H1 (cell line): ENCODE data around the gene SPSB2. TPM values are rescaled to one million over a fixed set of nuclear protein-coding genes. Genes with fewer than 3 reads are reported as not detected.
"Not testable (repeated sequence)": the region's sequence is repeated elsewhere in the genome, so short reads cannot be mapped to it uniquely, and the experiment has no call there.

Experiments used
- CTCF ChIA-PET: fragments of 300-600 bp; sonication (Branson Sonifier 250); formaldehyde crosslinking; loops from one replicate; lab custom pipeline; 2021; ENCODE audit not compliant: partially characterized antibody; lab: Charles Lee
- POLR2A ChIA-PET: fragments of 300-600 bp; sonication (Branson Sonifier 250); formaldehyde crosslinking; loops from one replicate; lab custom pipeline; 2021; ENCODE audit warnings: inconsistent platforms; ENCODE audit not compliant: partially characterized antibody; lab: Charles Lee
- DNase-seq, 2 experiments: peaks; one replicate each; pipeline versions ENCODE4 v3.0.0 to v3.0.0-alpha.2; 2010 to 2022; ENCODE audit warnings: low spot score in 2 of 2, low read depth in 1 of 2, mixed read lengths in 1 of 2
- FAIRE-seq: peaks from 2 replicates; lab custom pipeline; 2011; peaks lifted over from hg19 to GRCh38; lab: Jason Lieb, UNC
- H2AFZ ChIP-seq: 2 replicates; pipeline ENCODE4 v1.8.1; 2012; ENCODE audit warnings: low read length, inconsistent platforms
- H2AK5ac ChIP-seq: 2 replicates; pipeline ENCODE4 v1.6.1; 2013; ENCODE audit warnings: low read depth, low read length
- H2BK120ac ChIP-seq: replicated peaks from 2 replicates; pipeline ENCODE3; 2013; ENCODE audit warnings: low read depth, low read length, inconsistent platforms
- H2BK12ac ChIP-seq: 2 replicates; pipeline ENCODE4 v1.6.1; 2013; ENCODE audit warnings: low read depth, low read length
- H2BK15ac ChIP-seq: 2 replicates; pipeline ENCODE4 v1.6.1; 2013; ENCODE audit warnings: low read length
- H2BK20ac ChIP-seq: 2 replicates; pipeline ENCODE4 v1.6.1; 2013; ENCODE audit warnings: low read length
- H2BK5ac ChIP-seq: 2 replicates; pipeline ENCODE4 v1.6.1; 2013; ENCODE audit warnings: low read depth, low read length
- H3K14ac ChIP-seq: 2 replicates; pipeline ENCODE4 v1.6.1; 2013; ENCODE audit warnings: inconsistent platforms; ENCODE audit not compliant: insufficient read length
- H3K18ac ChIP-seq: 2 replicates; pipeline ENCODE4 v1.6.1; 2013; ENCODE audit warnings: low read length; ENCODE audit errors: extremely low read depth
- H3K23ac ChIP-seq: 2 replicates; pipeline ENCODE4 v1.6.1; 2013; ENCODE audit warnings: inconsistent platforms; ENCODE audit not compliant: insufficient read length
- H3K23me2 ChIP-seq: 2 replicates; pipeline ENCODE4 v1.6.1; 2013; ENCODE audit warnings: low read depth, low read length
- H3K27ac ChIP-seq: 2 replicates; pipeline ENCODE4 v1.6.1; 2011; ENCODE audit warnings: low read depth, low read length, inconsistent platforms
- H3K27me3 ChIP-seq, 4 experiments: replicated peaks in 1 of 4; 1 replicate in 1 of 4; 2 replicates in 3 of 4; pipeline versions ENCODE4 v1.6.1 to v1.8.1; 2011 to 2013; ENCODE audit warnings: low read length in 3 of 4, mild to moderate bottlenecking in 3 of 4, inconsistent platforms in 2 of 4, mixed read lengths in 2 of 4, moderate library complexity in 1 of 4; ENCODE audit not compliant: control insufficient read depth in 3 of 4, insufficient read depth in 3 of 4; ENCODE audit errors: extremely low read depth in 1 of 4
- H3K36me3 ChIP-seq, 4 experiments: 2 replicates each; pipeline versions ENCODE4 v1.6.1 to v1.8.1; 2011 to 2013; ENCODE audit warnings: mild to moderate bottlenecking in 4 of 4, low read length in 3 of 4, moderate library complexity in 2 of 4, control low read depth in 1 of 4, inconsistent platforms in 1 of 4; ENCODE audit not compliant: insufficient read depth in 4 of 4, control insufficient read depth in 2 of 4
- H3K4ac ChIP-seq: replicated peaks from 2 replicates; pipeline ENCODE3; 2013; ENCODE audit warnings: low read length, low read depth, mixed read lengths, inconsistent platforms; ENCODE audit not compliant: insufficient read length
- H3K4me1 ChIP-seq, 4 experiments: replicated peaks in 1 of 4; 1 replicate in 1 of 4; 2 replicates in 3 of 4; pipeline versions ENCODE4 v1.6.1 to v1.8.1; 2011 to 2013; ENCODE audit warnings: low read length in 3 of 4, inconsistent platforms in 2 of 4, mixed read lengths in 1 of 4; ENCODE audit not compliant: insufficient read depth in 4 of 4, control insufficient read depth in 3 of 4
- H3K4me2 ChIP-seq, 2 experiments: 2 replicates each; pipeline versions ENCODE4 v1.6.1 to v1.8.1; 2011 to 2013; ENCODE audit warnings: low read depth in 2 of 2, low read length in 2 of 2, control low read depth in 1 of 2, inconsistent platforms in 1 of 2, mild to moderate bottlenecking in 1 of 2; ENCODE audit not compliant: insufficient read depth in 1 of 2
- H3K4me3 ChIP-seq, 4 experiments: fragments of 200-600, 300-600 bp in 1 of 4; sonication (generic), shearing (Covaris generic), sonication (Bioruptor Twin) in 1 of 4; 2 replicates each; pipeline versions ENCODE4 v1.5.1 to v1.8.1; 2011 to 2016; ENCODE audit warnings: low read length in 4 of 4, low read depth in 3 of 4, control low read depth in 2 of 4, inconsistent platforms in 2 of 4, mild to moderate bottlenecking in 2 of 4, mixed read lengths in 1 of 4, moderate library complexity in 1 of 4; ENCODE audit not compliant: insufficient read depth in 2 of 4; ENCODE audit errors: extremely low read depth in 1 of 4
- H3K56ac ChIP-seq: replicated peaks from 2 replicates; pipeline ENCODE3; 2013; ENCODE audit warnings: low read depth, mild to moderate bottlenecking, mixed read lengths, low read length, inconsistent platforms; ENCODE audit not compliant: insufficient read length
- H3K79me1 ChIP-seq: 2 replicates; pipeline ENCODE4 v1.6.1; 2013; ENCODE audit warnings: low read depth, low read length, control low read depth
- H3K79me2 ChIP-seq, 2 experiments: 2 replicates each; pipeline versions ENCODE4 v1.6.1 to v1.8.1; 2012 to 2013; ENCODE audit warnings: low read length in 2 of 2, mild to moderate bottlenecking in 2 of 2, inconsistent platforms in 1 of 2; ENCODE audit not compliant: insufficient read depth in 2 of 2, control insufficient read depth in 1 of 2
- H3K9ac ChIP-seq, 4 experiments: replicated peaks in 1 of 4; 1 replicate in 1 of 4; 2 replicates in 3 of 4; pipeline versions ENCODE4 v1.6.1 to v1.8.1; 2011 to 2013; ENCODE audit warnings: low read depth in 3 of 4, low read length in 3 of 4, control low read depth in 2 of 4, mild to moderate bottlenecking in 2 of 4, moderate library complexity in 2 of 4, inconsistent platforms in 1 of 4; ENCODE audit errors: extremely low read depth in 1 of 4
- H3K9me3 ChIP-seq, 2 experiments: 2 replicates each; pipeline versions ENCODE4 v1.6.1 to v1.8.1; 2012 to 2013; ENCODE audit warnings: mild to moderate bottlenecking in 2 of 2, moderate library complexity in 2 of 2, control low read depth in 1 of 2, inconsistent platforms in 1 of 2, low read depth in 1 of 2, low read length in 1 of 2, mixed read lengths in 1 of 2; ENCODE audit not compliant: insufficient read depth in 2 of 2
- H4K20me1 ChIP-seq, 2 experiments: replicated peaks in 1 of 2; 2 replicates each; pipeline versions ENCODE3 to v1.8.1; 2011 to 2013; ENCODE audit warnings: inconsistent platforms in 2 of 2, low read length in 2 of 2, mild to moderate bottlenecking in 1 of 2; ENCODE audit not compliant: insufficient read depth in 2 of 2, control insufficient read depth in 1 of 2
- H4K5ac ChIP-seq: 2 replicates; pipeline ENCODE4 v1.6.1; 2013; ENCODE audit warnings: low read length, low read depth, mixed read lengths, inconsistent platforms; ENCODE audit not compliant: insufficient read length
- H4K8ac ChIP-seq: 2 replicates; pipeline ENCODE4 v1.8.0; 2013; ENCODE audit warnings: mild to moderate bottlenecking, moderate library complexity, low read length, inconsistent platforms; ENCODE audit not compliant: insufficient read depth; ENCODE audit errors: extremely low read depth
- H4K91ac ChIP-seq: replicated peaks from 2 replicates; pipeline ENCODE3; 2013; ENCODE audit warnings: low read length, mixed read lengths, inconsistent platforms; ENCODE audit not compliant: insufficient read length
- CEBPB ChIP-seq: IDR thresholded peaks from 2 replicates; pipeline ENCODE4 v1.6.1; 2012; ENCODE audit warnings: low read depth, low read length
- WGBS, 2 experiments: shearing (Covaris generic) in 1 of 2; methylation state at CpG; one replicate each; pipeline versions ENCODE4 v1.1.6 to v1.1.7; 2013 to 2015; ENCODE audit warnings: low lambda C conversion rate in 2 of 2, mixed read lengths in 2 of 2, inconsistent platforms in 1 of 2, low coverage in 1 of 2, missing lambda C conversion rate in 1 of 2; ENCODE audit not compliant: insufficient replicate concordance in 2 of 2, insufficient coverage in 1 of 2, insufficient read length in 1 of 2; ENCODE audit errors: extremely low coverage in 1 of 2, missing lambda C conversion rate in 1 of 2; 5-methylcytosine and 5-hydroxymethylcytosine counted together
- polyA plus RNA-seq, 7 experiments: library from polyadenylated mRNA; depleted of rRNA in 3 of 7; stranded (reverse) in 5 of 7; unstranded in 2 of 7; fragments of >200 nt in 5 of 7; fragments of 200-250 nt in 2 of 7; gene quantifications; 1 replicate in 5 of 7; 2 replicates in 1 of 7; 4 replicates in 1 of 7; pipeline versions ENCODE4 v1.2.1 to v1.2.3, GENCODE V29; 2011 to 2013; ENCODE audit warnings: missing spikeins in 2 of 7, mixed read lengths in 2 of 7
- total RNA-seq: library from RNA; stranded (reverse); fragmentation: NEBNext Ultra II Directional; extraction: Animal tissue kit (Norgen Biotek cat#: 25700); gene quantifications from 2 replicates; pipeline ENCODE4 v1.2.1, GENCODE V29; 2021
- TF ChIP-seq, protein P1 (sequence below): IDR thresholded peaks from 2 replicates; pipeline ENCODE4 v1.6.1; 2012; ENCODE audit warnings: low read length, inconsistent platforms

Gene SPSB2
- total and polyA plus RNA-seq, 2 of the 8 experiments (the other 6 are each of a cell fraction or from before 2014, with no cell fraction given): 13.0 to 23.2 TPM

- TF ChIP-seq, protein P1, sequence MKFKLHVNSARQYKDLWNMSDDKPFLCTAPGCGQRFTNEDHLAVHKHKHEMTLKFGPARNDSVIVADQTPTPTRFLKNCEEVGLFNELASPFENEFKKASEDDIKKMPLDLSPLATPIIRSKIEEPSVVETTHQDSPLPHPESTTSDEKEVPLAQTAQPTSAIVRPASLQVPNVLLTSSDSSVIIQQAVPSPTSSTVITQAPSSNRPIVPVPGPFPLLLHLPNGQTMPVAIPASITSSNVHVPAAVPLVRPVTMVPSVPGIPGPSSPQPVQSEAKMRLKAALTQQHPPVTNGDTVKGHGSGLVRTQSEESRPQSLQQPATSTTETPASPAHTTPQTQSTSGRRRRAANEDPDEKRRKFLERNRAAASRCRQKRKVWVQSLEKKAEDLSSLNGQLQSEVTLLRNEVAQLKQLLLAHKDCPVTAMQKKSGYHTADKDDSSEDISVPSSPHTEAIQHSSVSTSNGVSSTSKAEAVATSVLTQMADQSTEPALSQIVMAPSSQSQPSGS: no peak
- TF ChIP-seq CEBPB: no peak
These were observed 36.5 kb upstream of the SPSB2 start (continued) for GRCh38 chr12:6909421-6910145.

GRCh38 chr12:6908141-6908540, 35.0 kb upstream of the SPSB2 start:
- H3K56ac ChIP-seq, H4K91ac ChIP-seq, FAIRE-seq, H3K4me3 ChIP-seq, H3K79me1 ChIP-seq, H2AK5ac ChIP-seq, H3K9ac ChIP-seq, H2BK5ac ChIP-seq, H3K4me2 ChIP-seq, H3K27me3 ChIP-seq, DNase-seq, H2BK120ac ChIP-seq, H3K18ac ChIP-seq, H4K8ac ChIP-seq, H2AFZ ChIP-seq, H3K23ac ChIP-seq, H3K23me2 ChIP-seq, H3K4ac ChIP-seq, H3K27ac ChIP-seq, H4K5ac ChIP-seq, H3K79me2 ChIP-seq, H4K20me1 ChIP-seq, H3K9me3 ChIP-seq, H2BK20ac ChIP-seq, H3K36me3 ChIP-seq, H2BK12ac ChIP-seq, H3K14ac ChIP-seq, H2BK15ac ChIP-seq: not testable (repeated sequence)
- H3K4me1 ChIP-seq: peaks cover 3 to 16% (median 7%) of the 10 kb centered on the region in 4 experiments; a peak in 5 of 7 replicates
- WGBS, 2 experiments: 96% methylated on average over 11 of the region's 11 CpGs; no CpG with 5 or more reads in 1 of the 2 experiments
- POLR2A ChIA-PET: interaction anchor here (1.7 to 39.6 kb wide), 4 partner anchors 16 to 39 kb away, joined by 7 to 1027 read pairs (median 246); partner anchors contain the start of genes ATN1, C12orf57, PTPN6 and RNU7-1
- CTCF ChIA-PET: interaction anchor here (0.6 to 13.0 kb wide), 10 partner anchors 10 to 99 kb away, joined by 3 to 74 read pairs (median 8); partner anchors contain the start of genes ATN1, ENO2 and SPSB2
